Measurements from ENCODE around the gene SORL1. TPM values are rescaled to one million over a fixed set of nuclear protein-coding genes. Genes with fewer than 3 reads are reported as not detected.

The SORL1 gene
- polyA plus RNA-seq (6.5 and 6.9 TPM in 2 replicates), polyA minus RNA-seq (23.6 and 27.2 TPM in 2 replicates)

DNA sequence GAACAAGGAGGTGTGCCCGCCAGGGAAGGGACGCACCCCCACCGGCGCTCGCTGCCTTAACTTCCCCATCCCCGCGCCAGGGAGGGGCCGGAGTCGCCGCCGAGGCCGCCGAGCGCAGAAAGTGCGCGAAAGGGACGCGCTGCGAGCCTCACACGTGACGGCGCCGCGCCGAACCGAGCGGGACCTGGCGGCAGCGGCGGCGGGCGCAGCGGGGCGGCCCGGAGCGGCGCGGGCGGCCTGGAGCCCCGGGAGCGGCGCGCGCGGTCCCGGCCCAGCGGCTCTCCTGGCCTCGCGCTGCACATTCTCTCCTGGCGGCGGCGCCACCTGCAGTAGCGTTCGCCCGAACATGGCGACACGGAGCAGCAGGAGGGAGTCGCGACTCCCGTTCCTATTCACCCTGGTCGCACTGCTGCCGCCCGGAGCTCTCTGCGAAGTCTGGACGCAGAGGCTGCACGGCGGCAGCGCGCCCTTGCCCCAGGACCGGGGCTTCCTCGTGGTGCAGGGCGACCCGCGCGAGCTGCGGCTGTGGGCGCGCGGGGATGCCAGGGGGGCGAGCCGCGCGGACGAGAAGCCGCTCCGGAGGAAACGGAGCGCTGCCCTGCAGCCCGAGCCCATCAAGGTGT, at the start of gene SORL1:
Gene SORL1 (plus strand): TSS at position 329 of the 623 bp plus-strand sequence. CDS start 18 bp downstream, at position 347.
- Histone ChIP-seq H3K36me3 (ENCODE audit: insufficient read depth, low read length) (no peaks in the 10 kb centered on the region), H3F3A (ENCODE audit: insufficient read depth, low read length, poor library complexity, severe bottlenecking) (no peaks in the 10 kb centered on the region), H4K20me1 (ENCODE audit: insufficient read depth) (no peaks in the 10 kb centered on the region), H3K4me2 (ENCODE audit: low read length) (peak within 1 kb of the TSS; percentile 62), H3K27ac (ENCODE audit: low read length) (peak within 1 kb of the TSS; percentile 14), H3K4me3 (ENCODE audit: low read length) (peak within 1 kb of the TSS; percentile 98), H3K27me3 (ENCODE audit: insufficient read depth, low read depth, low read length) (no peaks in the 10 kb centered on the region), H3K9me2 (ENCODE audit: insufficient read depth, low read length) (no peaks in the 10 kb centered on the region), H3K9ac (ENCODE audit: low read length) (peak within 1 kb of the TSS; percentile 71), H3K79me2 (replicated peaks; ENCODE audit: insufficient read depth, low read length) (no peaks in the 10 kb centered on the region), H2AFZ (ENCODE audit: low read depth, low read length) (peak within 1 kb of the TSS; percentile 83), H3K9me3 (ENCODE audit: low read length) (no peaks in the 10 kb centered on the region)
- TF ChIP-seq CTCF (IDR thresholded peaks at IDR 0.05; ENCODE audit: poor library complexity, severe bottlenecking) (peak; percentile 88), RAD21 (conservative IDR thresholded peaks at IDR 0.05) (peak; percentile 63), MXI1 (conservative IDR thresholded peaks at IDR 0.05; ENCODE audit: poor library complexity, severe bottlenecking) (peak; percentile 75), SMC3 (conservative IDR thresholded peaks at IDR 0.05; ENCODE audit: poor library complexity) (peak; percentile 78), POLR2AphosphoS5 (IDR thresholded peaks at IDR 0.05) (peak; percentile 34), EZH2 (IDR thresholded peaks at IDR 0.05; ENCODE audit: borderline replicate concordance, insufficient read depth, low read length, poor library complexity, severe bottlenecking) (no peak), TAF1 (IDR thresholded peaks at IDR 0.05; ENCODE audit: low read depth) (no peak), REST (IDR thresholded peaks at IDR 0.05; ENCODE audit: borderline replicate concordance) (no peak), EP300 (conservative IDR thresholded peaks at IDR 0.05; ENCODE audit: poor library complexity, severe bottlenecking) (no peak)

DNA sequence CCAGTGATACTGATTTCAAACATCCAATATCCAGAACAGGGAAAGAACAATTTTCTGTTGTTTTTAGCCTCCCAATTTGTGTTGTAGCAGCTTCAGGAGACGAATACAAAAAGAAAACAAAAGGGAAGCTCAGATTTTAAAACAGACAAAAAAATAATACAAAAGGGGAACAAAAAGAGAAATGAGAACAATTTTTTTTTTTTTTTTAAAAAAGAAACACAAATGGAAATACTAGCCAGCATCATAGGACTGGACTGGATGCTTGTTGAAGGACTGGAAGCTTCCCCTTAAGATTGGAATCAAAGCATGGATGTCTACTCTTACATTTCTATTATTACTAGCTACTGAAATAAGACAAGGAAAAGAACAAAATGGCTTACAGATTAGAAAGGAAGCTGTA, 46.5 kb upstream of the SORL1 start:
- Histone ChIP-seq H3K4me3 (ENCODE audit: low read length) (no peak overlapping the region), H2AFZ (ENCODE audit: low read depth, low read length) (no peak overlapping the region), H3K79me2 (replicated peaks; ENCODE audit: insufficient read depth, low read length) (no peaks in the 10 kb centered on the region), H3K27ac (ENCODE audit: low read length) (no peak overlapping the region), H4K20me1 (ENCODE audit: insufficient read depth) (no peaks in the 10 kb centered on the region), H3K9me2 (ENCODE audit: insufficient read depth, low read length) (no peaks in the 10 kb centered on the region), H3K27me3 (ENCODE audit: insufficient read depth, low read depth, low read length) (no peaks in the 10 kb centered on the region), H3K9me3 (ENCODE audit: low read length) (no peaks in the 10 kb centered on the region), H3K4me2 (ENCODE audit: low read length) (no peak overlapping the region), H3F3A (ENCODE audit: insufficient read depth, low read length, poor library complexity, severe bottlenecking) (no peaks in the 10 kb centered on the region), H3K9ac (ENCODE audit: low read length) (no peak overlapping the region), H3K36me3 (ENCODE audit: insufficient read depth, low read length) (no peaks in the 10 kb centered on the region)
- no peak for TF ChIP-seq RAD21 (conservative IDR thresholded peaks at IDR 0.05)
- no peak for TF ChIP-seq EZH2 (IDR thresholded peaks at IDR 0.05; ENCODE audit: borderline replicate concordance, insufficient read depth, low read length, poor library complexity, severe bottlenecking)
- no peak for TF ChIP-seq EP300 (conservative IDR thresholded peaks at IDR 0.05; ENCODE audit: poor library complexity, severe bottlenecking)
- TF ChIP-seq REST (IDR thresholded peaks at IDR 0.05; ENCODE audit: borderline replicate concordance), result no peak
- TF ChIP-seq TAF1 (IDR thresholded peaks at IDR 0.05; ENCODE audit: low read depth), result no peak
- TF ChIP-seq POLR2AphosphoS5 (IDR thresholded peaks at IDR 0.05), result no peak
- no peak for TF ChIP-seq MXI1 (conservative IDR thresholded peaks at IDR 0.05; ENCODE audit: poor library complexity, severe bottlenecking)
- TF ChIP-seq CTCF (IDR thresholded peaks at IDR 0.05; ENCODE audit: poor library complexity, severe bottlenecking), result no peak
- no peak for TF ChIP-seq SMC3 (conservative IDR thresholded peaks at IDR 0.05; ENCODE audit: poor library complexity)

Measured in neural cell (in vitro differentiated cells).